SJCRH30 (cell line): Measurements from ENCODE around the gene NDUFAF7. TPM values are rescaled to one million over a fixed set of nuclear protein-coding genes. Genes with fewer than 3 reads are reported as not detected.

Source experiments
- DNase-seq, 2 experiments: peaks; one replicate each; pipeline ENCODE4 v3.0.0-alpha.2; 2015 to 2020
- H3K27ac ChIP-seq: fragments of 250-450 bp; sonication (Bioruptor Pico); 2 replicates; pipeline ENCODE4 v1.5.1; 2020; ENCODE audit warnings: mild to moderate bottlenecking, moderate library complexity
- H3K27me3 ChIP-seq: fragments of 250-450 bp; sonication (Bioruptor Pico); 2 replicates; pipeline ENCODE4 v1.5.1; 2020; ENCODE audit warnings: mild to moderate bottlenecking, moderate library complexity
- H3K36me3 ChIP-seq: fragments of 250-450 bp; sonication (Bioruptor Pico); 2 replicates; pipeline ENCODE4 v1.5.1; 2020; ENCODE audit warnings: mild to moderate bottlenecking, moderate library complexity
- H3K4me1 ChIP-seq: fragments of 250-450 bp; sonication (Bioruptor Pico); 2 replicates; pipeline ENCODE4 v1.5.1; 2020; ENCODE audit warnings: mild to moderate bottlenecking, moderate library complexity
- H3K4me3 ChIP-seq: fragments of 250-450 bp; sonication (Bioruptor Pico); 2 replicates; pipeline ENCODE4 v1.5.1; 2020; ENCODE audit warnings: mild to moderate bottlenecking, moderate library complexity
- H3K9me3 ChIP-seq: fragments of 250-450 bp; sonication (Bioruptor Pico); replicated peaks from 2 replicates; pipeline ENCODE4 v1.5.1; 2020; ENCODE audit warnings: mild to moderate bottlenecking, moderate library complexity
- total RNA-seq: library from RNA; depleted of rRNA; stranded (reverse); fragments of >200 nt; shearing (Covaris generic); gene quantifications from 2 replicates; pipeline ENCODE4 v1.2.3, GENCODE V29; 2014

Gene NDUFAF7
- total RNA-seq, 1 experiment from 2014 or later = 30.3 TPM

GRCh38 chr2:37243435-37243834 lies 12.0 kb downstream of the NDUFAF7 start:
- H3K27me3 ChIP-seq = no peaks in the 10 kb centered on the region
- H3K4me3 ChIP-seq = no peak overlapping the region
- H3K36me3 ChIP-seq = peaks cover 80% of the 10 kb centered on the region
- H3K4me1 ChIP-seq = no peaks in the 10 kb centered on the region
- no peak for DNase-seq
- H3K27ac ChIP-seq = no peak overlapping the region
- no peaks in the 10 kb centered on the region for H3K9me3 ChIP-seq

- Histone ChIP-seq H3K27me3 (no peaks in the 10 kb centered on the region), H3K36me3 (peaks cover 86% of the 10 kb centered on the region), H3K4me3 (no peak overlapping the region), H3K9me3 (no peaks in the 10 kb centered on the region), H3K27ac (no peak overlapping the region), H3K4me1 (no peaks in the 10 kb centered on the region)
- no peak for DNase-seq
Measured at GRCh38 chr2:37244017-37244416, 12.6 kb downstream of the NDUFAF7 start.

GRCh38 chr2:37244755-37245154 lies 13.3 kb downstream of the NDUFAF7 start:
- H3K4me1 ChIP-seq = no peaks in the 10 kb centered on the region
- no peaks in the 10 kb centered on the region for H3K9me3 ChIP-seq
- DNase-seq = no peak
- H3K27ac ChIP-seq = no peak overlapping the region
- H3K27me3 ChIP-seq = no peaks in the 10 kb centered on the region
- peaks cover 87% of the 10 kb centered on the region for H3K36me3 ChIP-seq
- H3K4me3 ChIP-seq = no peak overlapping the region

DNA sequence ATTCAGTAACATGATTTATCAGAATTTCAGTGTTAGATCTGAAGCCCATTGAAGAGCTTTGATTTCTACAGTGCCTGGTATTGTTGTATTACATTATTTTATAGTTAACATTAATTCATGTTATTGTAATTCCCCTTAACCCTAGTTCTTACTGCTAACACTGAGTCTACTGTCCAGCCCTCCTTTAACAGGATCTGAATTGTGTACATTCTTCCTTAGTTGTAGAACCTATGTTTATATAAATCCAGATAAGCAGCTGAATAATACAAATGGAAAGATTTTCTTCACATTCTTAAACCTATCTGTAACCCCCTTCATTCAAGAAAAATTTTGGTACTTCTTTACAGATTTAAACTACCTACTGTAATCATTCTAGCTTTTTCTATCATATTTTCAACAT lies 14.7 kb downstream of the NDUFAF7 start:
- Histone ChIP-seq H3K9me3 (no peaks in the 10 kb centered on the region), H3K36me3 (peaks cover 94% of the 10 kb centered on the region), H3K27me3 (no peaks in the 10 kb centered on the region), H3K4me3 (no peak overlapping the region), H3K4me1 (no peaks in the 10 kb centered on the region), H3K27ac (no peak overlapping the region)
- DNase-seq = no peak

DNA sequence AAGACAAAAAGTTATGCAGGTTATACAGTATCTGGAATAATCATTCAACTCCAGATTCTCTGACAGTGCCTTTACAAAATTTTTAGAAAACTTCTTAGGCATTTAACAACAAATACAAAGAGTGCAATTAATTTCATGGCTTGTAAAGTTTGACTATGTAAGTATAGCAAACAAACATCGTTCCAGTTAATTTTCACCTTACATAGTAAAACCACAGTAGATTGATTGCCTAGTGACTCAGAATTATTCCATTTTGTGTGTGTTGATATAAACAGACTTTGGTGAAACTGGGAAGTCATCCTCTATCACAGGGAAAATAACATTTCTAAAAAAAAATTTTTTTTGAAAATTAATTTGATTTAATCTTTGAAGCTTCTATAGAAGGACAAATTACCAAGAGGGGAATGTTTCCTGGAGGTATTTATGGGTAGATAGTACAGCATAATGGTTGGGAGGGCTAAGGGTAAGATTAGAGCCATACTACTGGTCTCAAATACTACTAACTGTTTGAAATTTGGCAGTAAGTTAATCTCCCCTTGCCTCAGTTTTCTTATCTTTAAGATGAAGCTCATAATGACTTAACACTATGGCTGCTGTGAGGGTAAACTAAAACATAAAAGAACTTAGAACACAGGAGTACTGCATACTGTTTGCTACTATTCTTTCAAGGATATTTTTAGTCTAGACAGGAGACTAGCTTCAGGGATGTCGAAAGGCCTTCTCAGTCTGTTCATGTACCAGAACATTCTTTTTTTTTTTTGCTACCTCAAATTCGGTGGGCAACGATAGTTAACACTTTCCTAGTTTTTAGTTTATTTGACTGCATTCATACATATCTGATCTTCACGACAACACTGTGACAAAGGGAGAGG lies 19.6 kb downstream of the NDUFAF7 start:
- Histone ChIP-seq H3K4me3 (no peak overlapping the region), H3K36me3 (peaks cover 93% of the 10 kb centered on the region), H3K27ac (no peak overlapping the region), H3K9me3 (no peaks in the 10 kb centered on the region), H3K27me3 (no peaks in the 10 kb centered on the region), H3K4me1 (no peaks in the 10 kb centered on the region)
- DNase-seq = no peak

DNA sequence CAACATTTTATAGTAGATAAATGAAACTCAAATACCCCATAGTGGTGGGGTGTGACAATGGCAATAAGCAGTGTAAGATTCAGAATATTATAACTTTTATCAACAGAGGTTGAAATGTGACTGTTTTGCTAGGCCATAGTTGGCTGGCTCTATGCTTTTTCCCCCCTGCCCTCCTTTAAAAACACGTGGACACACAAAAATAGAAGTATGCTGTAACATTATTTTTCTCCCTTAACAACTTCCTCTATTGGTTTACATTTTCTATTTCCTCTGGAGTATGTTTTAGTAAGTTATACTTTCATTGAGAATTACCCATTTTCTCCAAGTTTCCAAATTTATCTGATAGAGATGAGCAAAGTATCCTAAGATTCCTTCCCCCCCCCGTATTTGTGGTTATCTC lies 31.1 kb downstream of the NDUFAF7 start:
- no peak overlapping the region for H3K4me3 ChIP-seq
- no peaks in the 10 kb centered on the region for H3K27me3 ChIP-seq
- no peak overlapping the region for H3K27ac ChIP-seq
- H3K9me3 ChIP-seq = no peaks in the 10 kb centered on the region
- no peaks in the 10 kb centered on the region for H3K4me1 ChIP-seq
- peaks cover 71% of the 10 kb centered on the region for H3K36me3 ChIP-seq
- DNase-seq = no peak

DNA sequence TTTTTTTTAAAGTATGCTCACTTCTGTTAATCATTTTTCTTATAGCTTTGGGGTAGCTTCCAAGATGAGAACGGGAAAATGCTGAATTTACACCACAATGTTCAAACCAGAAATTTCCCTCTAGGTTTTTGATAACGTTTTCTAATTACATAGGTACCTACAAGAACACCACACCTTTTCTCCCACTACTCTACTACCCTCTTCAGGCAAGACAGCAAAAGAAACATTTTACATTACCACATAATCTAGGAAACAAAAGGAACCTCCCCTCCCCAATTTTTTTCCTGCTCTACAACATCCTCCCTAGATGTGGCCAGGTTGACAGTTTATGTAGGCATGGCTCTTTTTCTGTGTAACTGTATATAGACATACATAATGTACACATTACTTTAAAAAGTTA lies 32.4 kb downstream of the NDUFAF7 start:
- Histone ChIP-seq H3K27me3 (no peaks in the 10 kb centered on the region), H3K9me3 (no peaks in the 10 kb centered on the region), H3K4me3 (no peak overlapping the region), H3K36me3 (peaks cover 71% of the 10 kb centered on the region), H3K4me1 (no peaks in the 10 kb centered on the region), H3K27ac (no peak overlapping the region)
- DNase-seq = no peak

DNA sequence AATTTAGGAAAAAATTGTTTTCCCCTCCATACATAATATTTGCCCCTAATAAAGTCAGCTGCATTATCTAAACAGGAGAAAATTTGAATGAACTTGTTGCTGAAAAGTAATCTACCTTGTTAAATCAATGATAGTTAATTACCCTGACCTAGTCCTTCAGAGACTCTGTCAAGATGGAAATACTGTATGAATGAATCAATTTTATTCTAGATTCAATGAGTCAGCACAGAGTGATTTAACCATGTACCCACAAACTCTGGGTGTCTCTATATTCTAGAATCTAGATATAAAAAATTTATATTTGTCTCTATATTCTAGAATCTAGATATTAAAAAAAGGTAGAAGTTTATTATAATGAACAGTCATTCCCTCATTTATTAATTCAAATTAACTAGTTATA lies 36.2 kb downstream of the NDUFAF7 start:
- Histone ChIP-seq H3K4me3 (no peak overlapping the region), H3K9me3 (no peaks in the 10 kb centered on the region), H3K4me1 (no peaks in the 10 kb centered on the region), H3K27ac (no peak overlapping the region), H3K27me3 (no peaks in the 10 kb centered on the region), H3K36me3 (peaks cover 75% of the 10 kb centered on the region)
- DNase-seq = no peak

- Histone ChIP-seq H3K9me3 (no peaks in the 10 kb centered on the region), H3K36me3 (peaks cover 75% of the 10 kb centered on the region), H3K4me1 (no peaks in the 10 kb centered on the region), H3K27ac (no peak overlapping the region), H3K4me3 (no peak overlapping the region), H3K27me3 (no peaks in the 10 kb centered on the region)
- DNase-seq = no peak
Measured at GRCh38 chr2:37268111-37268510, 36.7 kb downstream of the NDUFAF7 start.

- H3K9me3 ChIP-seq = no peaks in the 10 kb centered on the region
- DNase-seq = no peak
- H3K27ac ChIP-seq = no peak overlapping the region
- H3K4me3 ChIP-seq = no peak overlapping the region
- peaks cover 86% of the 10 kb centered on the region for H3K36me3 ChIP-seq
- H3K27me3 ChIP-seq = no peaks in the 10 kb centered on the region
- H3K4me1 ChIP-seq = no peaks in the 10 kb centered on the region
Measured at GRCh38 chr2:37271376-37272067, 40.1 kb downstream of the NDUFAF7 start.

DNA sequence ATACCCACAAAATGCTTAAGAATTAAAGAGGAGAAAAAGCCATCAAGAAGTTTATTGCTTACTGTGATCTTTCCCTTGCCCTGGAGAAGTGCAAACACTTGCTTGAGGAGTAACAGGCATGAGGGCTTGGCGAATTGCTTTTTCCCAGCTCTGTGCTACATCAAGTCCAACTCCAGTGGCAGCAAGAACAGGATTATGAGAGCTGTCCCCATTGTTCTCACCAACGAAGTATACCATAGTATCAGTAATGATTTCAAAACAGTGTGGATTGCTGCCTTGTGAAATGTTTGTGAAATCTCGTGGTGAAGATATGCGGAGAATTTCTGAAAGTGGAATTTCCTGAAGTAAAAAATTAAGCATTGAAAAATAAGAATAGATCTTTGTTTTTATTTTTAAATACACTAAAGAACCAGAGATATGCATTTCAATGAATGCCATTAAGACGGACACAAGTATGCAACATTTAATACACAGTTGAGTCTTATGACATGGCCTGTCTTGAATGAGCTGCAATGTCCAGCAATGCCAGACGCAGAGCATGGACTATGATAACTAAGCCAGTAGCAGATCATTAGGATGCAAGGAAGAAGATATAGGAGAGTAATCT lies 43.0 kb downstream of the NDUFAF7 start:
- Histone ChIP-seq H3K27me3 (no peaks in the 10 kb centered on the region), H3K4me3 (no peak overlapping the region), H3K9me3 (no peaks in the 10 kb centered on the region), H3K36me3 (peaks cover 83% of the 10 kb centered on the region), H3K27ac (no peak overlapping the region), H3K4me1 (no peaks in the 10 kb centered on the region)
- DNase-seq = no peak

DNA sequence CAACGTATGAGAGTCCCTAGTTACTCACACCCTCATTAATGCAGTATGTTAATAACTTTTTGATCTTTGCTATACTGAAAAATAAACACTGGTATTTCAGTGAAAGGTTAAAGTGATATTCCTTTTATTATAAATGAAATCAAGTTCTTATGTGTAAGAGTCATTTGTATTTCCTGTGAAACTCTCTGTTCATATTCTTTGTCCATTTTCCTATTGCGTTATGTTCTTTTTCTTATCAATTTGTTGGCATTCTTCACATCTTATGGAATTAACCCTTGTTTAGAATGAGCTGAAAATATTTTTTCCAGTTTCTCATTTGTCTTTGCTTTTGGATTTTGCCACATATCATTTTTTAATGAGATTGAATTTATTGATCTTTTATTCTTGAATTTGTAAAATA lies 44.8 kb downstream of the NDUFAF7 start:
- Histone ChIP-seq H3K4me1 (no peaks in the 10 kb centered on the region), H3K27ac (no peak overlapping the region), H3K36me3 (peaks cover 87% of the 10 kb centered on the region), H3K9me3 (no peaks in the 10 kb centered on the region), H3K27me3 (no peaks in the 10 kb centered on the region), H3K4me3 (no peak overlapping the region)
- no peak for DNase-seq

DNA sequence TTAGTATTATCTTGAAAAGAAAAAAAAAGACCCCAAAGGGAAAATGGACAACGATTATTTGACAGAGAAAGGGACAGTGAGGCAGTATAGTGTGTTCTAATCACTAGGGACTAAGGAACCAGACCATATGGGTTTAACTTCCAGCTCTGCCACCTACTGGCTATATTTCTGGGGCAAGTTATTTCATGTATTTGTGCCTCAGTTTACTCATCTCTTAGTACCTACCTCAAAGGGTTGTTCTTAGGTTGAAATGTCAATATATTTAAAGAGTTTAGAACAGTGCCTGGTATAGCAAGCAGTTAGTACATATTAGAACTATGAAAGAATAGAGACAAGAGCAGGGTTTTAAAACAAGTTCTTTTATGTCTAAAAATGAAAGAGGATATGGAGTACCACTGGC lies 50.5 kb downstream of the NDUFAF7 start:
- no peak for DNase-seq
- Histone ChIP-seq H3K4me3 (no peak overlapping the region), H3K27ac (no peak overlapping the region), H3K9me3 (no peaks in the 10 kb centered on the region), H3K4me1 (no peaks in the 10 kb centered on the region), H3K36me3 (peaks cover 89% of the 10 kb centered on the region), H3K27me3 (no peaks in the 10 kb centered on the region; the same call in 1 of the 2 replicates)

GRCh38 chr2:37282746-37283145 lies 51.3 kb downstream of the NDUFAF7 start:
- Histone ChIP-seq H3K9me3 (no peaks in the 10 kb centered on the region), H3K4me3 (no peak overlapping the region), H3K27me3 (no peaks in the 10 kb centered on the region; the same call in 1 of the 2 replicates), H3K36me3 (peaks cover 88% of the 10 kb centered on the region), H3K27ac (no peak overlapping the region), H3K4me1 (no peaks in the 10 kb centered on the region)
- DNase-seq = no peak

DNA sequence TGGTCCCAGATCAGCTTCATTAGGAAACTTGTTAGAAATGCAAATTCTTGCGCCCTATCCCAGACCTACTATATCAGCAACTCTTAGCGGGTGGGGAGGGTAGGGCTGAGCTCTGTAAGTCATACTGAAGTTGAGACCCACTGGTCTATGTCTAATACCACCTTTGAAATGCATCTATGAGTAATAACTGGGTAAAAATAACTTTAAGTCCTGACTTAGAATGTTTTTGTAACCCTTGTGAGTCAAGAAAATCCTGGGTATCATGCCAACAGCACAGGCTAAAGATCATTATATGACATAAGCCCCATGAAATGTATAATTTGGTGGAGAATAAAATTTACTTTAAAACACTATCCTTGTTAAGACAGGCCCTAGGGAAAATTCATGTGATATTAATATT lies 51.7 kb downstream of the NDUFAF7 start:
- no peaks in the 10 kb centered on the region; the same call in 1 of the 2 replicates for H3K27me3 ChIP-seq
- H3K36me3 ChIP-seq = peaks cover 90% of the 10 kb centered on the region
- no peaks in the 10 kb centered on the region for H3K4me1 ChIP-seq
- no peak overlapping the region for H3K4me3 ChIP-seq
- H3K27ac ChIP-seq = no peak overlapping the region
- DNase-seq = no peak
- no peaks in the 10 kb centered on the region for H3K9me3 ChIP-seq
